GDM1 (cell line): ENCODE measurements around the gene ZDHHC7.
"Not testable (repeated sequence)": the region's sequence is repeated elsewhere in the genome, so short reads cannot be mapped to it uniquely, and the experiment has no call there.

Experiments used
- DNase-seq: peaks from one replicate; lab custom pipeline; 2025; lab: John Stamatoyannopoulos, UW

Gene ZDHHC7

GRCh38 chr16:85042606-85043005 lies 31.3 kb upstream of the ZDHHC7 start:
- no peak for DNase-seq

GRCh38 chr16:85042167-85042526 lies 30.8 kb upstream of the ZDHHC7 start:
- no peak for DNase-seq

GRCh38 chr16:85041219-85042166 lies 30.2 kb upstream of the ZDHHC7 start:
- no peak for DNase-seq

GRCh38 chr16:85040685-85041084 lies 29.4 kb upstream of the ZDHHC7 start:
- DNase-seq = no peak

GRCh38 chr16:85037721-85038120 lies 26.4 kb upstream of the ZDHHC7 start:
- no peak for DNase-seq

- DNase-seq = no peak
These were observed 25.7 kb upstream of the ZDHHC7 start for GRCh38 chr16:85037050-85037410.

DNA sequence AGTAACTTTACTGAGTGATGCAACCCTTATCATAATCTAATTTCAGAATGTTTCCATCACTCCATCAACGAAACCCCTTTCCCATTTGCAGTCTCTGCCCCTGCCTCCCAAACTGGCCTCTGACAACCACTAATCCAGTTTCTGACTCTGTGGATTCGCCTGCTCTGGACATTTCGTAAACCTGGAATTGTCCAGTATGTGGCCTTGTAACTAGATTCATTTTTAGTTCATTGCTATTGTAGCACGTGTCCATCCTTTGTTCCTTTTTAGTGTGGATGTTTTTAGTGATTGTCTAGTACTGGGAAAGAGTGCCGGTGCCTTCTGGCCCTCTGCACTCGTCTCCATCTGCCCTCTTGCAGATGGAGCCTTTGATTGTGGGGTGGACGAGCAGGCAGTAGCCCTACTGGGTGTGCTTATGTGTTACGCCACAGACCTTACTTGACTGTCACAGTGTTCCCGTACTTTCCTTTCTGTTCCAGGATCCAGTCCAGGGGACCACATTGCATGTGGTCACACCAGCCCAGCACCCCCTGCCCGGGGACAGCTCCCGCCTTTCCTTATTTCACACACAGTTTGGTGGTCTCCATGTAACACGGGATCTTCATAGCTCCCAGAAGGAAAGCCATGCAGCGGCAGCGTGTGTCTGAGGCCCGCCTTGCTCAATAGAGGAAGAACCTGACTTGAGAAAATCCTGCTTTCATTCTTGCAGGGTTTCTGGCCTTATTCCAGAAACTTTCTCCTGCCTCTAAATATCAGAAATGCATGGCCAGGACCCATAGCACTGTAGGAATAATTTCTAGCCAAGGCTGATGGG lies 25.1 kb upstream of the ZDHHC7 start:
- no peak for DNase-seq

DNA sequence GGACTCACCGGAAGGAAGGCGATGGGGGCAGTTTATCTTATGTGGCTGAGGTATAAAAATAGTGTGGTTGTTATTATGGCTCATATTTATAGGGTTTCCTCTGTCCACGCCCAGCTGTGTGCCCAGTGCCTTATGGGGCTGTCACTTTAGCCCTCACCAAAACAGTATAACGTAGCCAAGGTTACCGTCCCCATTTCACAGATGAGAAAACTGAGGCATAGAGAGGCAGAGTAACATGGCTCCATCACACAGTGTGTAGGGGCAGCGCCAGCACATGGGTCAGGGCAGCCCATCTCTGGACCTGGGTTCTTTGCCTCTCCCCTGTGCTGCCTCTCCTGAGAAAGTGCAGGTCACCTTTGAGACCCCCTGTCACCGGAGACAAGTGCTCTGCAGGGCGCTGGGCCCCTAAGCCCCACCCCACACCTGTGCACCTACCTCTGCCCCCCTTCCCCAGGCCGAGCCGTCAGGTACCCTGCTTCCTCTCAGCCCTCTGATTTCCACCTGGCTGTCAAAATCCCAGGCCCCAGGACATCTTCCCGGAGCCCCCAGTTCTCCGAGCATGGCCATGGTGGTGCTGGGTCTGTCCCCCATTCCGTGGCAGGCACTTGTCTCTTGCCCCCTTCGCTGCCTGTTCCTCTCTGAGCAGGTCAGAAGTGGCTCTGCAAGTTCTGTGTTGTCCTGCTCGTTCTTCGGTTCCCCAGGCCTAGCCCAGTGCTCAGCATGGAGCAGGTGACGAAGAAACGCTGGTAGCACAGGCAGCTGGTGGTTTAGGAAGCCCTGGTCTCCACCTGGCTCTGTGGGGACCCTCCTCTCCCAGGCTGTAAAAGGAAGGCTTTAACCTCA lies 23.5 kb upstream of the ZDHHC7 start:
- no peak for DNase-seq

DNA sequence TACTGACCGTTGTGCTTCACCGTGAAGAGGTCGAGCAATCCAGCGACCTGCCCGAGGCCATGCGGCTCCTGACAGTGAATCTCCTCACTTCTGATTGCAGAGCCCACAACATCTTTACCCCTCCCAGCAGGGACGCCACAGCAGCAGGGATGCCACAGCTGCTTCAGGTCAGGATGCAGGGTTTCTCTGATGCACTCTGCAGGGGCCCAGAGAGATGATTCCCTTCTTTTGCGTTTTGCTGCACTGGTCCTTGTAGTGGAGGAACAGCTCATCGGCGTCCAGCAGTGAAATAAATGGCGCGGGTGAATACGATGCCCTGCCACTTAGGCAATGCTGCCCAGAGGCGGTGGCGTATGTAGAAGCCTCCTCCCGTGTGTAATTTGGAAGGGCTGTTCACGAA lies 21.8 kb upstream of the ZDHHC7 start:
- DNase-seq = no peak

GRCh38 chr16:85032187-85032586 lies 20.9 kb upstream of the ZDHHC7 start:
- DNase-seq = not testable (repeated sequence)

DNA sequence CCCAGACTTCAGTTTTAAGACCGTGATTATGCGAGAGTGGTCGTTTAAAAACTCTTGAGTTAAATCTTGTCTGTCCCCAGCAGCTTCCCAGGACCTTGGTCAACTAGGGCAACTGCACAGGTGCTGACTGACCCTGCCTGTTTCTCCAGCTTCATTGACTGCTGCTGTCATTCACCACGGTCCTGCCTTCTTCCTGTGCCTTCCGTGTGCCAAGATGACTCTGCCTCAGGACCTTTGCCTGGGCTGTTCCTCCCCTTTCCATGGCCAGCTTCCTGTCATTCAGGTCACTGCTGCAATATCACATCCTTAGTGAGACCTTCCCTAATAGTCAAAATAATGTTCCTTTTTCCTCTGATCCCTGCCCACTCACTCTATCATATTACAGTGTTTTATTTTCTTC lies 20.1 kb upstream of the ZDHHC7 start:
- DNase-seq = no peak

DNA sequence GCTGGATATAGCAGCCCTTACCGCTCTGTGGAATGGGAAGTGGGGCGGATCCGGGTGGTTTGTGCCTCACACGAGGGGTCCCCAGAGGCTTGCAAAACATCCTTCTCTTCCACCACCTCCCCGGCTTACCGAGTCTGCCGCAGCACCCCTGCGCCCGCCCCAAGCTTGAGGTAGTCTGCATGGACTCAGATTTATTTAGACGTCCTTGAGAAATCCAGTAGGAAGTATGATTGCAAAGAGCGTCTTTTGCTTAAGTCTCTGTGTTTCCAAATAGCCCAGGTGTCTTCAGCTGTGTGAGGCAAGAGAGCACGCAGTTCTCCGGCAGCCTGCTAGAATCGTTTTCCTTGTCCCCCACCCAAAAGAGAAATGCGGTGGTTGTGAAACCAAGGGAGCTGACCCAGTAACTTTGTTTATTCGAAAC lies 18.7 kb upstream of the ZDHHC7 start:
- DNase-seq = no peak

- no peak for DNase-seq
These were observed 18.1 kb upstream of the ZDHHC7 start for GRCh38 chr16:85029408-85029784.

DNA sequence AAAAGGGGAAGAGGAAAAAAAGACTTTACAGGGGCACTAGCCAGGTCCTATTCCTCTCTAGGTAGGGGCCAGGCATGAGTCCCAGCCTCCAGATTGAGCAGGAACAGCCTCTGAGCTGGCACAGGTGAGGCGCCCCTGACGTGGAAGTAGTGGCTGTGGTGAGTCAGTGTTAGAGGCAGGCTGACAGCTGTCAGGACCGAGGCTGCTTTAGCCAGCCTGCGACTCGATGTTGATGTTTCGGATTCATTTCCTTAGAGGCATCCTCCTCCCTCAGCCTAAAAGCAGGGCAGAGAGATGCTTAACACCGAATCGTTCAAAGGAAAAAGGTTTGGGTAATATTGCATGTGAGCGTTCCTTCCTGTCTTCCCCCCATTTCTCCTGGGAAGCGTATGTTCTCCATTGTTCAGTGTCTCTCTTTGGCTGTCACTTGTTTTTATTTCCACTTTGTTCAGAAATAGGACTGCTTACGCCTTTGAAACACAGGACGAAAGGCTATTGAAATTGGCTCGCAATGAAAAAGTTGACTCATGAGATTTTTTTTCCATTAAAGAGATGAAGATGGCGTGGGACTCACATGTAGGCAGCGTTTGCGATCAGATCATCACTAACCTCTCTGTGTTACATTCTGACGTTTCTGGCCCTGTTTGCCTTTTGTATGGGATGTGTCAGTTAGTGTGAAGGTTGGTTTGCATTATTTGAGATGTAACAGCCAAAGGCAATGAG lies 17.5 kb upstream of the ZDHHC7 start:
- DNase-seq = no peak

DNA sequence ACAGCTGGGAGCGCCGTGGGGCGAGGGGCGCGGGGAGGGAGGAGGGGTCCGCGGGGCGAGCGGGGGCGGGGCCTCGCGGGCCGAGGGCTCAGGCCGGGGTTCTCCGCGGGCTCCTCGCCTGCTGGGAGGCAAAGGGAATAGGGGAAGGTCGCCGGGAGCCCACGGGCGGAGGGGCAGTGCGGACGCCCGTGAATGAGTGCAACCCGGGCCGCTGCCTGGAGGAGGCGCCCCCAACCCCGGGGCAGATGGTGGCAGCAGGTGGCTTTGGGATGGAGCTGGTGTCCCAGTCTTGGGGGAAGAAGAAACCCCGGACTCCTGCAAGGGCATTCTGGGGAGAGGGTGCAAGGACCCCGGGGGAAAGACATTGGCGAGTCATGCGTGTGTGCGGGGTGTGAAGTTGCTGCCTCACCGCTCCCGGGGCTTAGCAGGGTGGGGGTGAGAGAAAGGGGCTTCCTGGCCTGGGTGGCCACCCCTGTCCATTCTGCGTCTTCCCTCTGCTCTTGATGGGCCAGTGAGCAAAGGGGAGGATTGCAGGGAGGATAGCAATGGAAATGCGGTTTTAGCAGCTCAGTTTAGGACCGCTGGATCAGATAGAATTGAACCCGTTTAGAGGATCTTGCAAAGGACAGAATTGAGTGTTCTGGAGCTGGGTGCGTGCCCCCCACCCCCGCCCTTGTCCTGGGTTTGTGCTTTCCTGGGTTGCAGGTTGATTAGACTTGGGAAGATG lies 16.8 kb upstream of the ZDHHC7 start:
- DNase-seq = no peak

DNA sequence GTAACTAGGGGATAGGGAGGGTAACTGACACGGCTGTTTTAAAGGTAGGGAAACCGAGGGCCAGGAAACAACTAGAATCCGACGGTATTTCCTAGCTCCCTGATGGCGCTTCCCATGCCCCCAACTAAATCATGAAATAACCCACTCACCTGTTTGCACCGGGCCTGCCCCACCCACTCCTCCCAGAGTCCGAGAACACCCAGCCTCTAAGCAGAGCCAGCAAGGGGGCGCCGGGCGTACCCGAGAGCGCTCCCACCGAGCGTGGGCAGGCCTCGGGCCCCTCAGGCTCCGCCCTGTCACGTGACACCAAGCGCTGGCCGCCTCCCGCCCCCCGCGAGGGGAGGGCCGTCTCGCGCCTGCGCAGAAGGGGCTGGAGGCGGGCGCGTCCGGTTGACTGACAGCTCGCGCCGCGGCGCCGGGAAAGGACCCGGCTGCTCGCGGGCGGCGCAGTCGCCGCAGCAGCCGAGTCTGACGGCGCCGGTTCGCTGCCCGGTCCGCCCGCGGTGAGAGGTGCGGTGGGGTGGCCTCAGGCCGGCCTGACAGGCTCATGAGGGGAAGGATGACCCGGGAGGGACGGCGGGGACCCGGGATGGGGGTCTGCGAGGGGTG lies 16.1 kb upstream of the ZDHHC7 start, which contains the start of gene KIAA0513:
Gene KIAA0513, plus strand, starts transcription at position 447 of the 609 bp plus-strand sequence. CDS start 39,277 bp downstream, outside the sequence.
- DNase-seq = peak; percentile 85

DNA sequence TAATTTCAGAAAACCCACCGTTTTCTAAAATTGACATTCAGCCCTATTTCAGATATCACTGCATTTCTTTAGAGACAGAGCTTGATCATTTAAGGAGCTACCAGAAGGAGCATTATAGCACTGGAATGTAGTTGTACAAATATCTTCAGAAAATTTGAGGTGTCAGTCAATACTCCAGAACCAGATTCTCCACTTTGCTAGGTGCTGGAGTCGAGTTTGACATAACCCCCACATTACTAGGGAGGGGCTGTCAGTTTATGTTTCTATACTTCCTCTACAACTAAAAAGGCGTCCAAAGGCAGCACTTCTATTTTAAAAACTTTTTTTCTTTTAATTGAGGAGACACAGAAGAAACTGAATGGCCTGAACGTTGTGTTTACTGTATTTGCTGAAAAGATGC lies 15.4 kb upstream of the ZDHHC7 start:
- no peak for DNase-seq

GRCh38 chr16:85025781-85026653 lies 14.7 kb upstream of the ZDHHC7 start:
- DNase-seq = no peak

DNA sequence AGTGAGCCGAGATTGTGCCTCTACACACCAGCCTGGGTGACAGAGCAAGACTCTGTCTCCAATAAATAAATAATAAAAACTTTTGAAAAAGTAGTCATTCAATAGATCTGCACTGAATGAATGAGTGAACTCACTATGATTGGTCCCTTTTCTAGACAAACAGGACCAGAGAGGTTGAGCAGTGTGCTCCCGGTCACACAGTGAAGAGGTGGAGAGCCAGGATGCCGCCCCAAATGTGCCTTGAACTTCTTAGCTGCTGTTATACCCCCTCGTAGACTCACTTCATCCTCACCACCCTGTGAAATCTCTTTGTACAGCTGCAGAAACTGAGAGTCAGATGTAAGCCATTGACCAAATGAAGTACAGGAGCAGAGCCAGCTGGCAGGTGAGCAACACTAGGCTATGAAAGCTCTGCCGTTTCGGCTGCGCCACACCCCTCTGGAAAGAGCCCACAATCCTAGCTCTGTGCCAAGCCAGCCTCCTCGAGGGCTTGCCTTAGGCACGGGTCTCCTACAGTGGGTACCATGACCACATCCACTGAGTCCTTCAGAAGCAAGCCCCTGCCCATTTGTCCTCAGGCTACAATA lies 8.4 kb upstream of the ZDHHC7 start:
- DNase-seq = no peak
